GM12891 (cell line): ENCODE data around the gene ACAD11.
"Not testable (repeated sequence)": the region's sequence is repeated elsewhere in the genome, so short reads cannot be mapped to it uniquely, and the experiment has no call there.

Experiments
- DNase-seq: peaks from one replicate; pipeline ENCODE4 v3.0.0; 2011; ENCODE audit warnings: low spot score; ENCODE audit not compliant: insufficient read length
- FAIRE-seq: peaks from 2 replicates; lab custom pipeline; 2011; peaks lifted over from hg19 to GRCh38; lab: Jason Lieb, UNC
- PAX5 ChIP-seq: IDR thresholded peaks from 2 replicates; pipeline ENCODE4 v1.6.1; 2011; ENCODE audit warnings: low read length, moderate library complexity, mild to moderate bottlenecking; ENCODE audit not compliant: insufficient read depth, severe bottlenecking
- POLR2A ChIP-seq: IDR thresholded peaks from 2 replicates; pipeline ENCODE4 v1.6.1; 2011; ENCODE audit warnings: low read depth, low read length, control low read depth
- POLR2AphosphoS5 ChIP-seq: IDR thresholded peaks from 2 replicates; pipeline ENCODE4 v1.6.1; 2011; ENCODE audit warnings: low read depth, low read length, control low read depth
- POU2F2 ChIP-seq: IDR thresholded peaks from 2 replicates; pipeline ENCODE4 v1.6.1; 2011; ENCODE audit warnings: low read depth, mild to moderate bottlenecking, control low read depth, low read length, moderate library complexity
- SPI1 ChIP-seq: IDR thresholded peaks from 2 replicates; pipeline ENCODE4 v1.6.1; 2011; ENCODE audit warnings: low read depth, low read length, control low read depth
- TAF1 ChIP-seq: IDR thresholded peaks from 2 replicates; pipeline ENCODE4 v1.6.1; 2011; ENCODE audit warnings: low read depth, low read length, control low read depth

ACAD11 gene

DNA sequence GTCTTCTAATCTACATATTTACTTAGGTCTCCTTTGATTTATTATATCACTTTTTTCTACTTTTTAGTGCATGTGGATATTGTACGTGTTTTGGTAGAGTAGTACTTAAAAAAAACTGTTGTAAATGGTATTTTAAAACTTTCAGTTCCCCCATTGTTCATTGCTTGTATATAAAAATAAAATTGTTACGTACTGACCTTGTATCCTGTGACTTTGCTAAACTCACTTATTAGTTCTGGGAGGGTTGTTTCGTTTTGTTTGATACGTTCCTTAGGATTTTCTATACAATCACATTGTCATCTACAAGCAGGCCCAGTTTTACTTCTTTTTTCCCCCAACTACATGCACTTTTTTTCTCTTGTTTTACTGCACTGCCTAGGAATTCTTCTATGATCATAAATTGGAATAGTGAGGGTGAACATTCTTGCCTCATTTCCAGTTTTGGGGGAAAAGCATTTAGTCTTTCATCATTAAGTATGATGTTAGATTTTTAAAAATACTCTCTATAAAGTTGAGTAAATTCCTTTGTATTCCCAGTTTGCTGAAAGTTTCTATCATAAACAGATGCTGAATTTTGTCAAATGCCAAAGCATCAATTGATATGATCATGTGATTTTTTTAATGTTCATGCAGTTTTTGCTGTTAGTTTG, 96.1 kb downstream of the ACAD11 start:
- FAIRE-seq (no peak), DNase-seq (no peak)
- TF ChIP-seq SPI1 = no peak
- TF ChIP-seq POU2F2 = no peak
- TF ChIP-seq POLR2A = no peak
- no peak for TF ChIP-seq TAF1
- no peak for TF ChIP-seq PAX5
- TF ChIP-seq POLR2AphosphoS5 = no peak

GRCh38 chr3:132561003-132561402, 98.6 kb downstream of the ACAD11 start:
- DNase-seq (no peak), FAIRE-seq (no peak)
- no peak for TF ChIP-seq POLR2AphosphoS5

DNA sequence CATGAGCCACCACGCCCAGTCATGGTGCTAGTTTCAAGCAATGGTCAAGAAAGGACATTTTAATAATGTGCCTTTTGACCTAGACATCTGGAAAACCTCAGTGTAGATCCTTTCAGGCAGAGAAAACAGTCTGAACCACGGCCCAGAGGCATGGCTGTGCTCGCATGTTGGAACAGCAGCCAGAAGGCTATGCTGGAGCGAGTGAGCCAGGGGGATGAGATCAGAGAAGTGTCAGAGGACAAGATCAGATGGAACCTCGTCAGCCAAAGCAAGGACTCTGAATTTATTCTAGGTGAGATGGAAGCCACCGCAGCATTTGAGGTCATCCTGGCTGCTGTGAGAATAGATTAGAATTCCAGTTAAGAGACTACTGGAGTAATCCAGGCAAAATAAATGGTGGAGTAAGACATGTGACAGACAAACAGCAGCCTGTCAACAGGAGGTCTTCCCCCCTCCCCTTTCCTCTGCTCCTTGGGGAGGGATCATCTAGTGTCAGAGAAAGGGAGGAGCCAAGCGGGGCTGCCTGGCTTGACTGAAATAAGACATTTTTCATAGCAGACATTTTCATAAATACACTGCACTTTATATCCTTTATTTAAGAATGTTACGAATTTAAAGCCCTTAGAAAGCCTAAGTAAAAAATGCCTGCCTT, 103.0 kb downstream of the ACAD11 start:
- TF ChIP-seq POLR2AphosphoS5 (no peak), PAX5 (no peak), POU2F2 (no peak), TAF1 (no peak), SPI1 (no peak), POLR2A (no peak)
- no peak for FAIRE-seq
- no peak for DNase-seq

GRCh38 chr3:132556036-132556386, 103.6 kb downstream of the ACAD11 start:
- not testable (repeated sequence) for FAIRE-seq, DNase-seq

DNA sequence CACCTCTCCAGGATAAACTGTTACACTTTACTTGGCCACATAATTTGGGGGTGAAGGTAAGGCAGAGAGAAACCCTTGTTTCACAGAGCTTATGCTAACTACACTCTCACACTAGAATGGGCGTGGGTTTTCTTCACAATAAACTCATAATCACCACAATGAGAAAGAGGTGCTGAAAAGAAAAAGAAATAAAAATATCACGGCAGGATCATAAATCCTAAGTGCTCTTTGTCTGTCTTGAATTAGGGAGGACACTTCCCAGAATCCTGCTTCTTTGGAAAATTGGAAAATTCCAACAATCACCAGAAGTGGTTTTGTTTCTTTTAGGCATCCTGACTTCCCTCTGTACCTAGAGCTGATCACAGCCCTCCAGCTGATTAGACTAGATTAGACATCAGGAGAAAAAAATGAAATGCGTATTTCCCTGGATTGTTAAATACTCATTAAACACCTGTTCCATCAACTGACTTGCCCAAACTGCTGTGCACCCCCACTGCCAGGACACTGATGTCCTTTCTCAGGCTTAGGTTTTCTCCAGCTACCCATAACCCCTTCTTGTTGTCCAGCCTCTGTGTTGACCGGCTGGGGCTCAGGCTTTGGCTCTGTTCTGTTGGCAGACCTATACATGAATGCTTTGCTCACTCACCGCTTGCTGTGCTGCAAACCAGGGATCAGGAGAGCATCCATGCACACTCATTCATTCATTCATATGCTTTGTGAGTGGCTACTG, 104.1 kb downstream of the ACAD11 start:
- FAIRE-seq (no peak), DNase-seq (no peak)
- no peak for TF ChIP-seq TAF1
- no peak for TF ChIP-seq POLR2A
- TF ChIP-seq SPI1 = no peak
- no peak for TF ChIP-seq POLR2AphosphoS5
- TF ChIP-seq POU2F2 = no peak
- no peak for TF ChIP-seq PAX5

DNA sequence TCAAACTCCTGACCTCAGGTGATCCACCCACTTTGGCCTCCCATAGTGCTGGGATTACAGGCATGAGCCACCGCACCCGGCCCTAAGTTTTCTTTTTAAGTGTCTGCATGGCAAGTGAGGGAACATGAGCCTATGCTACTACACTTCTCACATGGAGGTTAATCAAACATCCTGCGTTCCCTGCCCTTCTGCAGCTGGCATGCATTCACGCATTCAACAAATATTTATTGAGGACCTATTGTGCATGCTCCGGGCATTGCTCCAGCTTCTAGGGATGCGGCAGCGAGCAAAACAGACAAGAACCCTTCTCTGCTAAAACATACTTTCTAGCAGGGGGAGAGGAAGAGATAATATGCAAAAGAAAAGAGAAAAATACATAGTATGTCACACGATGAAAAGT, 105.2 kb downstream of the ACAD11 start:
- no peak for DNase-seq
- no peak for FAIRE-seq

DNA sequence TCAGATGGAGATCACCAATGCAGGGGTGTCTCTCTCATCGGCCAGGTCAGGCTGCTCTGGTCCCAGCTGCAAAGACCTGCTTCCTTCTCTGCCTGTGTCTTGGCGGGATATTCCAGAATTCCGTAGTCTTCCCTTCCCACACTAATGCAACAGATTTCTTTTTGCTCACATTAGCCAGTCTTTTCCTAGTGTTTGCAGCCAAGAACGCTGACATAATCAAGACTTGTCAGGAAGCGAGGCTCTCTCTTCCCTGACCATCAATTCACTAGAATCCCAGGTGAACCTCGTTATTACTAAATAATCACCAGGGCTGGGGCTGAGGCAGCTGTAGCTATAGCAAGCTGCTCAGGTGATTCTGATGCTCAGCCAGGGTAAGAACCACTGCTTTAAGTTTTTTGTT, 105.8 kb downstream of the ACAD11 start:
- FAIRE-seq = no peak
- no peak for DNase-seq
- no peak for TF ChIP-seq SPI1
- TF ChIP-seq POLR2AphosphoS5 = no peak
- TF ChIP-seq POU2F2 = no peak
- TF ChIP-seq TAF1 = no peak
- TF ChIP-seq POLR2A = no peak

More for the DNA sequence above, 105.2 kb downstream of the ACAD11 start:
- no peak for TF ChIP-seq POU2F2
- no peak for TF ChIP-seq TAF1
- no peak for TF ChIP-seq POLR2A
- TF ChIP-seq POLR2AphosphoS5 = no peak
- TF ChIP-seq PAX5 = no peak
- TF ChIP-seq SPI1 = no peak

GRCh38 chr3:132550579-132551305, 108.9 kb downstream of the ACAD11 start:
- no peak for TF ChIP-seq TAF1
- no peak for TF ChIP-seq POLR2AphosphoS5
- no peak for TF ChIP-seq PAX5
- TF ChIP-seq SPI1 = no peak
- TF ChIP-seq POU2F2 = no peak
- TF ChIP-seq POLR2A = no peak
- DNase-seq (no peak), FAIRE-seq (no peak)

DNA sequence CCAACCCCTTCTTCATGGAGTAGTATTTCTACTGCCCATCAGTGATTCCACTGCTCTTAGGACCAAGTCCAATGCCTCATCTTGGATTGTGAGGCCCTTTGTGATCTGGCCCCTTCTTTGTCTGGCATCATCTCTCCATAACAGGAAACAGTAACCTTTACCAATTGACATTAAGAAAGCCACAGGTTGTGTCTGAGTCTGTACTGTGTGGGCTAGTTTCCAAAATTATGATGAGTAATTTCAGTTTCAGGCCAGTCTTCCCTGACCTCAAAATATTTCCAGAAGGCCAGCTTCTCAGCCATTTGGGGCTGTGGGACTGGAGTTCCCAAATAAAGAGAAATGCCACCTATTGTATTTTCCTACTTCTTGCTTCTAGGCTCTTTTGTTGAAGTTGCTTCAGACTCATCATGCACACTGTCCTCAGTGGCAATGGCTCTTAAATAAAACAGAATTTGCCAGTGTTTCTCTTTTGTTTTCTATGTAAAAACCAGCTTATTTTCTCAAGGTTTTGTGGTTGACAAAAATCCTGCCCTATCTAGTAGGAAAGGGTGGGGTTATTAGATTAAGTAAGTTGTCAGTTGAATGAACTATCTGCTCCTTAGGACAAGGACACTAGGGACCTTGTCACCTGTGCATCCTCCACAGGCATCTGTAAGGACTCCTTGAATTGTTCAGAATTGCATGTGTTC, 109.6 kb downstream of the ACAD11 start:
- peak; percentile 72 for FAIRE-seq
- DNase-seq = peak; percentile 15
- TF ChIP-seq SPI1 (0 out of 2 replicates have a peak, but pooled peaks have one; percentile 0), POLR2AphosphoS5 (no peak)

DNA sequence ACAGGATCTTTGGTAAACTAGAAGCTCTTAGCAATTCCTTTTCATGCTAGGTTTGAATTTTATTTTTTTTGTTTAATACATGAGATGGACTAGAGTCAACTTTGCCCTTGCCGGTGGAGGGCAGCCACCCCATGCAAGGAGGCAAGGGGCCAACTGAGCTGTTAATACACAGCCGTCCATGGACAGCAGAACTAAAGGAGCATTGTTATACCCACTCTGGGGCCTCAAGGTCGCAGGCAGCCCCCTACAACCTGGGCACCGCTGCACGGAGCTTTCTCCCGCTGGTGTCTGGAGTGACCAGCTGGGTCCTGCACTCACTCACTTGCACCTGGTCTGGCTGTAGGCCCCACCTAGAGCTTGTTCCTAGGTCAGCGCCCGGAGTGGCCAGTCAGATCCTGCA, 110.4 kb downstream of the ACAD11 start:
- DNase-seq (no peak), FAIRE-seq (no peak)
- TF ChIP-seq POU2F2 = no peak
- no peak for TF ChIP-seq PAX5
- TF ChIP-seq SPI1 = no peak
